HG03066 (cell line): ENCODE measurements around the gene ARID4A.
"Not testable (repeated sequence)": the region's sequence is repeated elsewhere in the genome, so short reads cannot be mapped to it uniquely, and the experiment has no call there.

ENCODE experiments used
- ATAC-seq: cut with Tn5 transposase; IDR thresholded peaks from one replicate; pipeline ENCODE4 v1.9.1; 2021; ENCODE audit warnings: low read depth; ENCODE audit not compliant: unreplicated experiment

Gene ARID4A

DNA sequence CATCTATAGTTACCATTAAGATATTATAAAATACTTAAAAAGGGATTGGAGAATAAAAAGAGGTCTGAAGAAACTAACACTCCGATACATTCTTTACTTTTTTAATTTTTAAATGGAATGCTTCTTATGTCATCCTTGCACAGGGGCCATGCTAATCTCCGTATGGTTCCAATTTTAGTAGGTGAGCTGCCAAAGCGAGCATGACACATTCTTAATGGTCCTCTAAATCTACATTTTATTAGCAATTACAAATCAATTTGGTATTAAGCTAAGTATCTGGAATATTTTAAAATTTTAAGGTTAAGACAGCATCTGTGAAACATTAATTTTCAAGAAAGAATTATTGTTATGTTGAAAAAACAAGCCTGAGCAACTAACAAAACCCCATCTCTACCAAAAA lies 6.2 kb upstream of the ARID4A start:
- ATAC-seq: no peak

DNA sequence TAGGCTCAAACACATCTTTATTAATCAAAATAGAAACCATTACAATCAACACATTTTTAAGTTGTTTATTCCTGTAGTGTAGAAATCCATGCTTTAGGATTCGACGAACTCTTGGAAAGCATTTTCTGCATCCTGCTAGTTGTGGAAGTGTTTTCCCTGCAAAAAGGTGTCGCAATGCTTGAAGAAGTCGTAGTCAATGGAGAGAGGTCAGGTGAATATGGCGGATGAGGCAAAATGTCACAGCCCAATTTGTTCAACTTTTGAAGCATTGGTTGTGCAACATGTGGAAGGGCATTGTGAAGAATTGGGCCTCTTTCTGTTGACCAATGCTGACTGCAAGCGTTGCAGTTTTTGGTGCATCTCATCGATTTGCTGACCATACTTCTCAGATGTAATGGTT lies 4.2 kb upstream of the ARID4A start:
- ATAC-seq: no peak

DNA sequence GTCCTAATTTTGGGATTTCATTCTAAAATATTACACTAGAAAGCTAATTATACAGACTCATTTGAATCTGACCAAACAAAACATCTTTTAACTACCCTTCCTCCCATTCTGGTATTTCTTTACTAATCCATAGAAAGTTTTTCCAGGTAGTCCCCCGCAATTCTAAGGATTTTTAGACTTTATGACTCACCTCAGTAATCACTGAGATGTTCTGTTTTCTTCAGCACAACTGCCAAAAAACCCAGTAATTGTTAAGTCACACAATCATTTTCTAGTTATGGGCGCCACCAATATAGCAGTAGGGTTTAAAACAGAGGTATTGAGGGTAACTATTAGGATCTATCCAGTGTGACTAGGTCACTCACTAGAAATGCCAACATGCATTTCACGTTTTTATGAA lies 1.6 kb upstream of the ARID4A start:
- no peak for ATAC-seq

DNA sequence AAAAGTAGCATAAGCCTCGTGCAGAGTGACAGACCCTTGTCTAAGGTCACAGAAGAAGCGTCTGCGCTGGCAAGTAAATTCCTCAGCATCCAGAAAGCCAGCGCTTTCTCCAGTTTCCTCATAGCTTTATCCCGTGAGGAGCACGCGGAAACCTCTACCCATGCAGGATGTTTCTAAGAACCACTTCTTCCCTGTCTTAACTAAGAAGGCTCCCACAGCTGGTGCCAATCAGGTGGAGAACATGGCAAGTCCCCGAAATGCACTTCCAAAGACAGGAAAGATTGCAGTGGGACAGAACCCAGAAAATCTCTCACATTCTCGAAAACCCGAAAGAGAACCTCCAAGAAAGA lies 968 bp upstream of the ARID4A start:
- peak; percentile 1 for ATAC-seq

DNA sequence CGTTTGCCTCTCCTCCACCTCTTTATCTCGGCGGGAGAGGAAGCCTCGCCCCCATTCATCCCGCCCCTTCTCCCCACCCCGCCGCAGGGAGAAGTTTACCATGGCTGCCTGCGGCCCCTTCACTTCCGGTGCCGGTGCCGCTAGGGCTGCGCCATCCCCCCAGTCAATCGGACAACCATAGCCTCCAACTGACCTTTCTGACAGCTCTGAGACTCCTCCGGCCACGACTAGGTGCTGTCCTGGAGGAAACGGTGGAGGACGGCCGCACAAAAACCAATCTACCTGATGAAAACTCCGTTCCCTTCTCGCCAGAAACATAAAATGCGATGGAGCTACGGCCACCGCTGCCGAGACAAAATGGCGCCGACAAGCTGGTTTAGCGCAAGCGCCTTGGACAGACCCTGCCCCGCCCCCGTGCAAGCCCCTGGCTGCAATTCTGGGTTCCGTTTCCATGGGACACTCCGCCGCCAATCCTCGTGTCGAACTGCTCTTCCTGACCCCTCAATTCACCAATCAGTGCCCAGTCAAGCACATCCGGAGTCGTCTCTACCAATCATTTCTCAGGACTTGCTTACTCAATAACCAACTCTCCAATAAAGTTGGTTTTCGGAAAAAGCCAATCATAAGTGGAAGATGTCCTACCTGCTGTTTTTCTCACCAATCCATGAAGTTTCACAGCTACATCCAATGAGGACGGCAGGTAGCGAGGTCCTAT lies 436 bp upstream of the ARID4A start:
- peak; percentile 76 for ATAC-seq

DNA sequence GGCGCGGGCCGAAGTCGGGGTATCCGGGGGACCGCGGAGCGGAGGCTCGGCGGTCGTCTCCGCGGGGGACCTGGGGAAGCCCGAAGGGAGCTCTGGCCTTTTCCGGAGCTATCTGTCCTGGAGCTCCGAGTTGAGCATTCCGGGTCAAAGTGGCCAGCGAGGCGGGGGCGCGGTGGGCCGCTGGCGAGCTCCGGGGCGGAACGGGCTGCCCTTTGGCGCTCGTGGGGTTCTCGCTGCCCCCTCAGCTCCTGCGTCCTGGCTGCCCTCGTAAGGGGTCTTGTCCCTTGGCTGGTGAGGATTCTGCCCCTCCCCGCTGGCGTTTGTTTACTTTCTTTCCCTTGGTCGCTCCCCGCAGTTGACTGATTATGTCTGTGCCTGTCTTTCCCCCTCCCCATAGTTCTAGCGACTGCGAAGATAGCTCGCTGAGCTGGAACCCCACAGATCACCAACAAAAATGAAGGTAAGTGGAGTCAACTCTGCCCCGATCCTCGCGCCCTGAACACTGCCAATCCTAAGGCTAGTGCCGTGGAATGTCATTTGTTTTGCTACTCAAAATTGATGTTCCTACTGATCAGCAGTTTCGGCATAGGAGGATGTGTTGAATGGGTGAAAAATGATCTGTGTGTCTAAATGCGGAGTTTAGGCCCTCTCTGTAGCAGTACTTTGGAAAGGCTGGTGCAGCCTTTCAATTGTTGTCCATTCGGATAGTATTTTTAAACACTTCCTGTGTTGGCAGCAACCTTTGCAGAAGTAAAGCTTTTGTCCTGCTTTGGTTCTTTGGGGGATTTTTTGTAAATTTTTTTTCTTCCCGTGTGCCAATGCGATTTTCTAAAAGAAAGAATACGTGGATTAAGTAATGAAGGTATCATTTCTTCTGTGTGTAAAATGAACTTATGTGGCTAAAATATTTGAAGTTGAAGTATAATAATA lies 1.3 kb downstream of the ARID4A start:
- ATAC-seq: no peak

DNA sequence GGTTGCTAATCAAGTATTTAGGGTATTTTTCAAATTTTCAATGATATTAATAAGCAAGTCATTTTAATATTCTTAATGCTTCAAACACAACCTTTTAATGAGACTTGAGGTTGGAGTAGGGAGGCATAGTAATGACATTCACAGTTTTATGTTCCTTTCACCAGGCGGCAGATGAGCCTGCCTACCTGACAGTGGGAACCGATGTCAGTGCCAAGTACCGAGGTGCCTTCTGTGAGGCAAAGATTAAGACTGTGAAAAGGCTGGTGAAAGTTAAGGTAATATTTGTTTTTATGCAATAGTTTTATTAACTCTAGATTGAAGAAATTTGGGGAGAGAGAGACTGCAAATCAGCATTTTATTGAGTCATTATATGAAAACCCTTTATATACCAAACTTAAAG lies 3.1 kb downstream of the ARID4A start:
- ATAC-seq: no peak

DNA sequence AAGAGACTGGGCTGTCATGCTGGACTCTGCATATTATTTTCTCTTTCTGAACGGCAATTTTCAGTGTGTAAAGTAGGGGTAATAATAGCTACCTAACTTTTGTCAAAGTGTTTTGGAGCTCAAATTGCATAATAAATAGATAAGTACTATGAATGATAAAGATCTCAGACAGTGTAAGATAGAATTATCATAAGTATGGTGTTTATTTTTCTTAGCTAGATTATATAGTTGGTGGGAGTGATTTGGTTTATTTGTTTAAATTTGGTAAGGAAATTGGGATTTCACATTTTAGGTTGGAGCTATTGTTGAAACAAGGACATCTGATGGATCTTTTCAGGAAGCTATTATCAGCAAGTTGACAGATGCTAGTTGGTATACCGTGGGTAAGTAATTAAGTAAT lies 7.4 kb downstream of the ARID4A start:
- ATAC-seq: no peak

DNA sequence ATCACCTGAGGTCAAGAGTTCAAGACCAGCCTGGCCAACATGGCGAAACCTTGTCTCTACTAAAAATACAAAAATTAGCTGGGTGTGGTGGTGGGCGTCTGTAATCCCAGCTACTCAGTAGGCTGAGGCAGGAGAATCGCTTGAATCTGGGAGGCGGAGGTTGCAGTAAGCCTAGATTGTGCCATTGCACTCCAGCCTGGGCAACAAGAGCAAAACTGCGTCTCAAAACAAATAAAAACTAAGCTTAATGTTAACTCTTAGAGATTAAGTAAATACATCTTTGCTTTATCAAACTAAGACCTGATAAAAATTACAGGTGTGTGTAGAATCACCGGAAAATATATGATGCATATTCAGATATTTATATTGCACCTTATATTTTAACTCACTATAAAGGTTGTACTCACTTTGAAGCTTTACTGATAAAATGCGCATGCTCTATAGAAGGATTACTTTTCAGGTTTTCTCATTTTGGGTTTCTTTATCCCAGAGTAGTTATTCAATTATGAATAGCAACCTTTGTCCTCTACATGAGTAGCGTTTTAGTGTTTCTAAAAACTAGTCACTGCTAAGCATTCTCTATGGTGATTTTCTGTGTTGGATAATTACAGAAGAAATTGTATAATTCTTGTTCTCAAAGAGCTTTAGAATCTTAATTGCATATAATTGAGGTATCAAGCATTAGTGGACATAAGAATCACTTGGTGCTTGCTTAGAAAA lies 9.4 kb downstream of the ARID4A start:
- ATAC-seq: no peak

DNA sequence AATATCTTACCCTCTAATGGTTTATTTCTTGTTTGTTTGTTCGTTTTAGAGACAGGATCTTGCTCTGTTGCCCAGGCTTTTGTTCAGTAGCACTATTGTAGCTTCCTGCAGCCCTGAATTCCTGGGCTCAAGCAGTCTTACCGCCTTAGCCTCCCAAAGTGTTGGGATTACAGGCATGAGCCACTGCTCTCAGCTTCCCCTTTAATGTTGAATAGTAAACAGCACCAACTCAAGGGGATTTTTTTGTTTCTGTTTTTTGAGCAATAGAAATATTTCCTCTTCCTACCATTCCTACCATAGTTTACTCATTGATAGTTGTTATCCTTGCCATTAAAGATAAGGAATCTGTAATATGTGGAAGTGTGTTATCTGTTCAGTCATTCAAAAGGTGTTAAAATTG lies 10.7 kb downstream of the ARID4A start:
- ATAC-seq: no peak

DNA sequence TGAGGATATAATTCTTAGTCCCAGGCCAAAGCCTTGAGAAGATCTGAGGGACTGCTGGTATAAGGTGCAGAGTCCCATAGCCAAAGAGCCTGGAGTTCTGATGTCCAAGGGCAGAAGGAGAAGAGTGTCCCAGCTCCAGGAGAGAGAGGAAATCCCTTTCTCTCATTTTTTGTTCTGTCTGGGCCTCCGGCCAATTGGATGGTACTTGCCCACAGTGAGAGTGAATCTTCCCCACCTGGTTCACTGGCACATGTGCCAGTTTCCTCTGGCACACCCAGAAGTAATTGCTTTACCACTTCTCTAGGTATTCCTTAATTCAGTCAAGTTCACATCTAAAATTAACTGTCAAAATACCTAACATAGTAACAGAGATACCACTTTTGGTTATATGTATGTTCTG lies 15.3 kb downstream of the ARID4A start:
- ATAC-seq: no peak

DNA sequence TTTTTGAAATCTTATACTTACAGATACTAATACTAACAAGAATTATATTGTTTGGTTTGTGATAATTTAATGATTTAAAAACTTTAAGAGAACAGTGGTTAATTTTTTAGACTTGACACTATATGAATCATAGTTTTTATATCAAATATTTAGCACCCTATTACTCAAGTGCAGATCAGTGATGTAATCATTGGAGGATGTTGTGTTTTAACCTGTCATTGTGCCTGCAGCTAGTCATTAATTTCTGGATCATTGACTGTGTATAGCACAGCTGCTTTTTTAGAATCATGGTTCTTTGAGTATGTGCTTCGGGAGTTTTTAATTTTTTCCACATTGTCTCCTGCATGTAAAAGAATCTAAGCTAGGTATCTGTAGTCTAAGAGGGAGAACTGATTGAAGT lies 17.3 kb downstream of the ARID4A start:
- ATAC-seq: no peak

DNA sequence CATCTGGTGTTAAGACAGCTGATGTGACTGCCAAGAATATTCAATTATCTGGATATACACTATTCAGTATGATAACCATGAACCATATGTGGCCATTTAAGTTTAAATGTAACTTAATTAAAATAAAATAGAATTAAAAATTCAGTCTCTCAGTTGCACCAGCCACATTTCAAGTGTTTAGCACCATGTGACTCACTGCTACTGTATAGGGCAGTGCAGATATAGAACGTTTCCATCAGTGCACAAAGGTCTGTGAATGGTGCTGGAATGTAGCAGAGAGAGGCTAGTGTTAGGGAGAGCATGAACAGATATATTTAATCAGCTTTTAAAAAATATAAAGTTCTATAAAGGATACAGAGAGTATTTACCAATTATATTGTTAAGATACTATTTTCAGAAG lies 28.7 kb downstream of the ARID4A start:
- ATAC-seq: no peak

DNA sequence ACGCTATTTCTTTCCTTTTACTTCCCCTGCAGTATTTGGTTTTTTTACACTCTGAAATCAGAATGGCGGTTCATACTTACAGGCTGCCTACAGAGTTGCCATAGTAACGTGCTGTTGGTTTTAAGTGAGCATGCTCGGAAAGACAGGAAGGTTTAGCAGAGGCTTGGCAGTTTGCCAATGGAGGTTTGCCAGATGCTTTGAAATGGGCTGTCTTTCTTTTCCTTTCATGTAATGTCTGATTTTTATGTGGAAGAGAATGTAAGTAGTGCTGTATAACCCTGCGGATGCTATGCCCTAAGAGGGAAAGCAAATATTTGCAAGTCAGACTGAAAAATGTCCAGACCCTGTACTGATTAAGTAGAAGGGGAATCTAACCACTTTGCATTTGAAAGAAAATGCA lies 32.8 kb downstream of the ARID4A start:
- ATAC-seq: peak; percentile 97

DNA sequence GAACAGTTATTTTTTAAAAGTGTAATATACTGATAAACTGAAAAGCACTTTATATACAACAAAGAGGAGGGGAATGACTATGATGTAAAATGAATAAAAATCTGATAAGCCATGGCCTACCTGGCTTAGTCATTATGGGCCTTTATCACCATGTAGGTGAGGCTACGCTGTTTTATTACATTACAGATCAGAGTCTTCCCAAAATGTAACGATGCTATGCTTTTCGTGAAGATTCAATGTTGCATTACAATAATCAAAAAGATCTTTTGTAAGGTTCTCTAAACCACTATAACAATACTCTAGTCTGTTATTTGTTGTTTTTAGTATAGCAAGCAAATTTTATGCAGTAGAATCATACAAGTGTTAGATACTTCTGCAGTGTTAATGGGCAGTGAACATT lies 34.2 kb downstream of the ARID4A start:
- no peak for ATAC-seq

DNA sequence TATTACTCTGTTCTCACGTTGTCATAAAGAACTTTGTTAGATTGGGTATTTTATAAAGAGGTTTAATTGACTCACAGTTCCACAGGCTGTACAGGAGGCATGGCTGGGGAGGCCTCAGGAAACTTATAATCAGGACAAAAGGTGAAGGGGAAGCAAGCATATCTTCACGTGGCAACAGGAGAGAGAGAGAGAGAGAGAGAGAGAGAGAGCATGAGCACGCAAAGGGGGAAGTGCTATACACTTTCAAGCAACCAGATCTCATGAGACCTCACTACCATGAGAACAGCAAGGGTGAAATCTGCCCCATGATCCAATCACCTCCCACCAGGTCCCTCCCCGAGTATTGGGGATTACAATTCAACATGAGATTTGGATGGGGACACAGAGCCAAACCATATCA lies 41.3 kb downstream of the ARID4A start:
- ATAC-seq: not testable (repeated sequence)

DNA sequence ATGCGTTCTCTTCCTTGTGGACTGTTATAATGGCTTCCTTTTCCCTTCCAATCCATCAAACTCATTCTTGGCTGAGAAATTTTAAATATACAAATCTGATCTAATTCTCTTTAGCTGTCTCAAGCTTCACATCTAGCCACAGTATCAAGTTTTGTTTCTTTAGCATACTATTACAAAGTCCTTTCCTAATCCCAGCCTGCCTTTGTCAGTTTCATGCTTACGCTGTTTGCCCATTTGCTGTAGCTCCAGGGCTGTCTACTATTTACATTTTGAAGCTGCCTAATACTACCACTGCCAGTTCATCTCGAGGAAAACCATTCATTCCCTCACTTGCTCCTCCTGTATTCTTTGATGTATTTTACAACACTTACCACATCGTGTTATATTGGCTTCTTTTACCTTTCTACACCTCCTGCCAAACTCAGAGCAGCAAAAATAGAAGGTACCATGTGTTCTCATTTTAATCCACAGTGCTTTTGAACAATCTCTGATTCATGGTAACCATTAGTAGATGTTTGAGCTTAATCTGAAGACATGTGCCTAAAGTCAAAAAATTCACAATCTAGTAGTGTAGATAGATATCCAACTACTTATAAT lies 42.9 kb downstream of the ARID4A start:
- no peak for ATAC-seq

DNA sequence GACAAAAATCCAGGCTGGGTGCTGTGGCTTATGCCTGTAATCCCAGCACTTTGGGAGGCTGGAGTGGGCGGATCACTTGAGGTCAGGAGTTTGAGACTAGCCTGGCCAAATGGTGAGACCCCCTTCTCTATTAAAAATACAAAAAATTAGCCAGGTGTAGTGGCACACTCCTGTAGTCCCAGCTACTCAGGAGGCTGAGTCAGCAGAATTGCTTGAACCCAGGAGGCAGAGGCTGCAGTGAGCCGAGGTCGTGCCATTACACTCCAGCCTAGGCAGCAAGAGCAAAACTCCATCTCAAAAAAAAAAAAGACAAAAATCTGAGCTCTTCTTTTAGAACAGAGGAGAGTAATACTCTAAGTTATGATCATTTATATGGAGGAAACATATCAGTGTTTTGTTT lies 45.2 kb downstream of the ARID4A start:
- ATAC-seq: not testable (repeated sequence)

DNA sequence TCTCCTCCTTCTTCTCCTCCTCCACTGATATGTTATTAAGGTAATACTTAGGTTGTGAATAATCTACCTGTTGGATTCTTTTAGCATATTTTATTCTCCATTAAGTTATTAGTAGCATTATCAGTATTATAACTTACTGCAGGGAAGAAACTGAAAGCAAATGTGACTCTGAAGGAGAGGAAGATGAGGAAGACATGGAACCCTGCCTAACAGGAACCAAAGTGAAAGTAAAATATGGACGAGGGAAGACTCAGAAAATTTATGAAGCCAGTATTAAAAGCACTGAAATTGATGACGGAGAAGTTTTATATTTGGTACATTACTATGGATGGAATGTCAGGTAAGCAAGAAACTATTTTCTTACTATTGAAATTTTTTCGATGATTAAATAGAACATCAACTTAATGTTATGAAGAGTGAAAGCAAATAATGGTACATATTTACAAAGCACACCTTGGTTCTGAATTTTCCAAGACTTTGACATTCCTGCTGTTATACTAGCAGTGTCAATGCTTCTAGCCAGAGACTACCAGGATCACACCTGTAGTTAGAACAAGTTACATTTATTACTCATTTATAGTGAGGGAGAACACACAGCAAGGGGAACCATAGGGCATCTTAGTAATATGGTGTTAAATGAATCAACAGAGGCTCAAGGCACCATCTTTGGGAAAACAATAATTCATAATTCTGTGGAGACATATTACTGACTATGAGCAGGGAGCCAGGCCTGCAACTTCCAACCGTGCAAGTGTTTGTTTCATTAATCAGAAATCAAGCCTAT lies 55.4 kb downstream of the ARID4A start:
- no peak for ATAC-seq

DNA sequence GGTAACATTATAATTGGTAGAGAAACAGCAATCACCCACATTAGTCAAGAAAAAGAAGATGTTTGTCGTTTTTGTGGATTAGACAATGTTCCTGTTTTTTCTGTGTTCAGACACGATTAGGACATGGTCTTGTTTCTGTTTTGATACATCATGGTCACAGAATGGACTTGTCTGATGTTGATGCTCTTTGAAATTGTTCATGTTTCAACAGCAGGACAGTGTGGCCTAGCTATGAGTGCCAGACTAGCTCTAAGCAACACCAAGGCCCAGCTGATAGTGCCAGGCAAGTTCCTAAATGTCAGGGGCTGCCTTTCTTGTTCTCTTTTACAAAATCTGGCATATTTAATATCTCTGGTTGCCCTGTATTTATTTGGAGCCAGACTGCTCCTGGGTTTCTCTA lies 56.5 kb downstream of the ARID4A start:
- ATAC-seq: no peak
